ENCODE measurements around the gene FABP3. TPM values are rescaled to one million over a fixed set of nuclear protein-coding genes. Genes with fewer than 3 reads are reported as not detected.

FABP3 gene
- total and polyA plus RNA-seq, 3 experiments from 2014 or later = not detected

DNA sequence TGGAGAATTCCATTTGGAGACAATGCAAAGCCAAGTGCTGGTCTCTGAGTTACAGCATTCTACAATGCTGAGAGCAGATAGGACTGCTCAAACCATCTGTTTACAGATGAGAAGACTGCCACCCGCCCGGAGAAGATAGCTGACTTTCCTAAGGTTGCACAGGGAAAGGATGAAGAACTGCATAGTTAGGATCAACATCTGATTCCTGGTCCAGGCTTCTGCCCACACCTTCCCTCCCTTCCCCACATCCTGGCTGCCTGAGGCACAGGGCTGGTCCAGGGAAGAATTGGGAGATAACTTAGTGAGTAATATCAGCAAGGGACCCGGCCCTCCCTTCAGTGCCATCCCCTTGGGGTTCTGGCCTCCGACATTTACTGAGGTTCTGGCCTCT lies 42.1 kb upstream of the FABP3 start:
- no peaks in the 10 kb centered on the region for H3K9me3 Mint-ChIP-seq

GRCh38 chr1:31413405-31414001 lies 40.6 kb upstream of the FABP3 start:
- Histone ChIP-seq H3K36me3 (ENCODE audit: insufficient read depth, low read length) (no peaks in the 10 kb centered on the region), H3K27me3 (ENCODE audit: insufficient read depth, low read length, poor library complexity, severe bottlenecking) (peaks cover 29% of the 10 kb centered on the region), H3K4me1 (ENCODE audit: insufficient read depth, low read length) (peaks cover 5% of the 10 kb centered on the region), H3K4me3 (ENCODE audit: low read length) (peak overlapping the region; percentile 41), H3K27ac (ENCODE audit: low read depth, low read length) (no peak overlapping the region), H3K9me3 (ENCODE audit: low read length) (no peaks in the 10 kb centered on the region)
- no peaks in the 10 kb centered on the region for H3K9me3 Mint-ChIP-seq
- H3K4me1 Mint-ChIP-seq = peaks cover 6 to 13% (median 12%) of the 10 kb centered on the region in 3 donors
- ChIA-PET CTCF (interaction anchor here (0.8 kb wide), 1 partner anchor 8 kb away, joined by 3 read pairs; no protein-coding TSS in a partner anchor), POLR2A (no interaction called here)
- peak in 1 of 5 donors; percentile 11 for DNase-seq
- H3K4me3 Mint-ChIP-seq = peak overlapping the region; percentile 84 to 94 (median 90)
- H3K27ac Mint-ChIP-seq = peak overlapping the region in 3 of 8 donors; percentile 28 to 79 (median 76)
- peaks cover 59 to 74% of the 10 kb centered on the region in 2 donors for H3K27me3 Mint-ChIP-seq
- H3K36me3 Mint-ChIP-seq = no peaks in the 10 kb centered on the region

More for the DNA sequence above, 42.1 kb upstream of the FABP3 start:
- no peak for DNase-seq
- peaks cover 29% of the 10 kb centered on the region for H3K27me3 ChIP-seq (ENCODE audit: insufficient read depth, low read length, poor library complexity, severe bottlenecking)
- H3K36me3 Mint-ChIP-seq = no peaks in the 10 kb centered on the region
- CTCF ChIA-PET = no interaction called here
- peaks cover 6 to 13% (median 12%) of the 10 kb centered on the region in 3 donors for H3K4me1 Mint-ChIP-seq
- POLR2A ChIA-PET = no interaction called here
- H3K36me3 ChIP-seq (ENCODE audit: insufficient read depth, low read length) = no peaks in the 10 kb centered on the region
- H3K4me3 ChIP-seq (ENCODE audit: low read length) = no peak overlapping the region
- H3K27me3 Mint-ChIP-seq = peaks cover 52 to 67% of the 10 kb centered on the region in 2 donors
- H3K4me1 ChIP-seq (ENCODE audit: insufficient read depth, low read length) = peaks cover 5% of the 10 kb centered on the region
- no peaks in the 10 kb centered on the region for H3K9me3 ChIP-seq (ENCODE audit: low read length)
- H3K27ac ChIP-seq (ENCODE audit: low read depth, low read length) = no peak overlapping the region
- no peak overlapping the region for H3K27ac Mint-ChIP-seq
- H3K4me3 Mint-ChIP-seq = peak overlapping the region in 3 of 7 donors; percentile 37 to 57 (median 43)

GRCh38 chr1:31412732-31413404 lies 40.0 kb upstream of the FABP3 start, which contains the start of gene SERINC2:
SERINC2 (plus strand) TSS chr1:31413213; CDS start chr1:31413266, 53 bp downstream.
- Mint-ChIP-seq H3K27me3 (peaks cover 59 to 79% of the 10 kb centered on the region in 2 donors), H3K36me3 (no peaks in the 10 kb centered on the region), H3K4me1 (peaks cover 6 to 13% (median 12%) of the 10 kb centered on the region in 3 donors), H3K4me3 (peak within 1 kb of the TSS; percentile 84 to 94 (median 90)), H3K27ac (peak within 1 kb of the TSS in 4 of 8 donors; percentile 8 to 79 (median 52)), H3K9me3 (no peaks in the 10 kb centered on the region)
- Histone ChIP-seq H3K4me3 (ENCODE audit: low read length) (peak within 1 kb of the TSS; percentile 41), H3K36me3 (ENCODE audit: insufficient read depth, low read length) (no peaks in the 10 kb centered on the region), H3K27ac (ENCODE audit: low read depth, low read length) (no peak within 1 kb of the TSS), H3K4me1 (ENCODE audit: insufficient read depth, low read length) (peaks cover 5% of the 10 kb centered on the region), H3K27me3 (ENCODE audit: insufficient read depth, low read length, poor library complexity, severe bottlenecking) (peaks cover 29% of the 10 kb centered on the region), H3K9me3 (ENCODE audit: low read length) (no peaks in the 10 kb centered on the region)
- ChIA-PET CTCF (interaction anchor here (0.8 kb wide), 1 partner anchor 9 kb away, joined by 3 read pairs; no protein-coding TSS in a partner anchor), POLR2A (no interaction called here)
- DNase-seq = peak in 1 of 5 donors; percentile 14

DNA sequence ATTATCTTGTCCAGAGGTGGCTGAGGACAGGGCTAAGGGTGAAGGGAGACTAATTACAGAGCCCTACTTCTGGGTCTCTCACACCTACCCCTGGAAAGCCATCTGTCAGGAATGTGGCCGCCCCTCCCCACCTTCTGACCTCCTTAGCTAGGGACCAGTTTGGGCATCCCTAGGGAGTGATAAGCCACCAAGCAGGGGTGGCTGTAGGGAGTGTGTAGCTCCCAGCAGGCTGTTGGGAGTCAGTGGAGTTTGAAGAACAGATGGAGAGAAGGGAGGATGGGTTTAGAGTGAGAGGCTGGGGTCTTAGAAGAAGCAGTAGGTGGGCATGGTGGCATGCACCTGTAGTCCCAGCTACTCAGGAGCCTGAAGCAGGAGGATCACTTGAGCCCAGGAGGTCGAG lies 39.3 kb upstream of the FABP3 start:
- no peaks in the 10 kb centered on the region for H3K36me3 Mint-ChIP-seq
- ChIA-PET CTCF (no interaction called here), POLR2A (no interaction called here)
- no peaks in the 10 kb centered on the region for H3K9me3 Mint-ChIP-seq
- DNase-seq = no peak
- H3K4me3 Mint-ChIP-seq = peak overlapping the region; percentile 64 to 80 (median 76)
- Histone ChIP-seq H3K27ac (ENCODE audit: low read depth, low read length) (no peak overlapping the region), H3K27me3 (ENCODE audit: insufficient read depth, low read length, poor library complexity, severe bottlenecking) (peaks cover 29% of the 10 kb centered on the region), H3K4me3 (ENCODE audit: low read length) (no peak overlapping the region), H3K9me3 (ENCODE audit: low read length) (no peaks in the 10 kb centered on the region), H3K36me3 (ENCODE audit: insufficient read depth, low read length) (no peaks in the 10 kb centered on the region), H3K4me1 (ENCODE audit: insufficient read depth, low read length) (peaks cover 5% of the 10 kb centered on the region)
- H3K27ac Mint-ChIP-seq = peak overlapping the region in 2 of 8 donors; percentile 8 to 66
- H3K27me3 Mint-ChIP-seq = peaks cover 55 to 75% of the 10 kb centered on the region in 2 donors
- H3K4me1 Mint-ChIP-seq = peaks cover 6 to 13% (median 12%) of the 10 kb centered on the region in 3 donors

DNA sequence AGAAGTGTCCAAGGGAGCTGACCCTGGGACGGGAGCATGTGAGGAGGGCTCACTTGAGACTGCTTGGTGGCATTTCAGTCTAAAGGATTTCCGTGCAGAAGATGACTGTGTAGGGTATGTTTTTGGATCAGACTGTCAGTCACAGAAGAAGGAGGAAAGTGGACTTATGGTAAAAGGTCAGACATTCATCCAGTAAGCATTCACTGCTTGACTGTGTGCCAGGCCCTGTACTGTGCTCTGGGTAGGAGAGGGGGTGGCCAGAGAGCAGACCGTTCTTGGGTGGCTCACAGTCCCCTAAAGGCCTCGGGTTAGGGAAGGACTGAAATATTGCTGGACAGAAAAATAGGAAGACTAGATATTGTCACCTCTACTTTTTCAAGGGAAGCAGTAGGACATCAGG lies 38.0 kb upstream of the FABP3 start:
- ChIA-PET POLR2A (no interaction called here), CTCF (interaction anchor here (1.9 kb wide), 1 partner anchor 12 kb away, joined by 6 read pairs; no protein-coding TSS in a partner anchor)
- H3K27ac ChIP-seq (ENCODE audit: low read depth, low read length) = no peak overlapping the region
- H3K27ac Mint-ChIP-seq = no peak overlapping the region
- H3K9me3 ChIP-seq (ENCODE audit: low read length) = no peaks in the 10 kb centered on the region
- peaks cover 5% of the 10 kb centered on the region for H3K4me1 ChIP-seq (ENCODE audit: insufficient read depth, low read length)
- peaks cover 6 to 13% (median 12%) of the 10 kb centered on the region in 3 donors for H3K4me1 Mint-ChIP-seq
- H3K9me3 Mint-ChIP-seq = no peaks in the 10 kb centered on the region
- no peaks in the 10 kb centered on the region for H3K36me3 ChIP-seq (ENCODE audit: insufficient read depth, low read length)
- no peaks in the 10 kb centered on the region for H3K36me3 Mint-ChIP-seq
- peaks cover 29% of the 10 kb centered on the region for H3K27me3 ChIP-seq (ENCODE audit: insufficient read depth, low read length, poor library complexity, severe bottlenecking)
- DNase-seq = no peak
- peak overlapping the region in 4 of 7 donors; percentile 18 to 50 (median 29) for H3K4me3 Mint-ChIP-seq
- peaks cover 45 to 66% of the 10 kb centered on the region in 2 donors for H3K27me3 Mint-ChIP-seq
- no peak overlapping the region for H3K4me3 ChIP-seq (ENCODE audit: low read length)

DNA sequence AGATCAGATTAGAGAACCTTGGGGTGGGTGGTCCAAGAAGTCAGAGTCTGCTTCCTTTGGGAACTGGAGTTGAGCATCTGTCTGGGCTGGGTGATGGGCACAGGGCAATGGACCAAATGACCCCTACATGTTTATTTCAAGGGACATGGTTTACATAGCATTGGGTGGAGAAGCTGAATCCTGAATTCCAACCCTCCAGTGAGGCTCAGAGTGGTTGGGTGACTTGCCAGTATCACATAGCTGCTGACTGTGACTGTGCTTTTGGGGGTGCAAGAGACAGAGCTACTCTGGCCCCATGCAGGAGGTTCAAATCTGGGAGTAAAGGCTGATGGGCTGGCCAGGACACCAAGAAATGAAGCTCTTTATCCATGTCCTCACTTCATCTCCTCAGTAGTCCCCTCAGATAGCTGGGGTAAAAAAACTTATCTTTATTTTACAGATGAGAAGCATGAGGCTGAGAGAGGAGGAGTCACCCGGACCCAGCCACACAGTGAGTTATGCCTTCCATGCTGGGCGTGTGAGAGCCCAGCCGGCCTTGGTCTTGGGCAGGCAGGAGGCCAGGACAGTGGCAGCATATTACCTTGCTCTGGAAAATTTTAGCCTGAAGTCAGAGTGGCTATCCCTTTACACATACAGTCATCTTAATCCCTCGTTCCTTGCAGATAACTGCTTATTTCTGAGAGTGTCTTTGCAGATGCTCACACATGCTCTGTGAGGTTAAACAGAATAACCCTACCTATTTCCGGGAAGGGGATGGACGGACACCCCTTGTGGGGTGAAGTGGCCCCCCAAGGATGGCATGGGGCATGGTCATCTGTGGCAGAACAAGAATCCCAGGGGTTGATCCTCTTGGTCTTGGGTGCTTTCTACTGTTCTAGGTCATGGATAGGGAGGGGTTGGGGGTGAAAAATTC lies 37.3 kb upstream of the FABP3 start:
- Mint-ChIP-seq H3K9me3 (no peaks in the 10 kb centered on the region), H3K4me3 (peak overlapping the region in 3 of 7 donors; percentile 23 to 50 (median 25)), H3K27ac (no peak overlapping the region), H3K27me3 (peaks cover 39 to 59% of the 10 kb centered on the region in 2 donors), H3K4me1 (peaks cover 6 to 13% (median 12%) of the 10 kb centered on the region in 3 donors), H3K36me3 (no peaks in the 10 kb centered on the region)
- CTCF ChIA-PET = interaction anchor here (1.0 to 1.9 kb wide), 2 partner anchors 13 to 16 kb away, joined by 3 to 6 read pairs; no protein-coding TSS in a partner anchor
- DNase-seq = no peak
- POLR2A ChIA-PET = no interaction called here
- Histone ChIP-seq H3K27me3 (ENCODE audit: insufficient read depth, low read length, poor library complexity, severe bottlenecking) (peaks cover 29% of the 10 kb centered on the region), H3K4me1 (ENCODE audit: insufficient read depth, low read length) (peaks cover 5% of the 10 kb centered on the region), H3K4me3 (ENCODE audit: low read length) (no peak overlapping the region), H3K9me3 (ENCODE audit: low read length) (no peaks in the 10 kb centered on the region), H3K36me3 (ENCODE audit: insufficient read depth, low read length) (no peaks in the 10 kb centered on the region), H3K27ac (ENCODE audit: low read depth, low read length) (no peak overlapping the region)

DNA sequence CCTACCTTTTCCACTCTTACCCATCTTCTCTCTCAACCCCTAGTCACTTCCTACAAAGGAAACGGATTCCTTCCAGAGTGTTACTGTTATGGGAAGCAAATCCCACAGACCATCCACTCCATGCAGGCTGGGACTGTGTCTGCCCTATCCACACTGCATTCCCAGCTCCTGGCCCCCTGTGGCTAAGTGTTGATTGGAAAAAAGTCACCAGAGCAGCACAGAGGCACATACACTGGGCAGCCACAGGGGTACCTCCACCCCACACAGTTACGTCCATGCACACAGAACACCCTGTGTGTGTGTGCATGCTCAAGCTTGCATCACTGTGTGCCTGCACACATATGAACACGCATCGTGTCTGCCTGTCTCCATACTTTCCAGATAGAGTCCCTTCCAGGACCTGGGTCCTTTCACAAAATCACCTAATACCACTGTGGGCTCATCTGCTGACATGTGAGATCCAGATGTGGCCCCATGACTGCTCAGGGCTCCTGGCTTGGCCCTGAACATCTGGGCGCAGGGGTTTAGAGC lies 36.0 kb upstream of the FABP3 start:
- H3K4me3 ChIP-seq (ENCODE audit: low read length) = no peak overlapping the region

More for the DNA sequence above, 36.0 kb upstream of the FABP3 start:
- Mint-ChIP-seq H3K36me3 (peaks cover 0 to 2% (median 0%) of the 10 kb centered on the region in 3 donors), H3K9me3 (no peaks in the 10 kb centered on the region), H3K27ac (no peak overlapping the region), H3K4me1 (peaks cover 5 to 11% (median 11%) of the 10 kb centered on the region in 3 donors), H3K27me3 (peaks cover 32 to 51% of the 10 kb centered on the region in 2 donors), H3K4me3 (no peak overlapping the region)
- DNase-seq = no peak
- ChIA-PET POLR2A (no interaction called here), CTCF (interaction anchor here (0.8 to 1.0 kb wide), 2 partner anchors 14 kb away, joined by 3 read pairs; no protein-coding TSS in a partner anchor)
- Histone ChIP-seq H3K27ac (ENCODE audit: low read depth, low read length) (no peak overlapping the region), H3K36me3 (ENCODE audit: insufficient read depth, low read length) (no peaks in the 10 kb centered on the region), H3K4me1 (ENCODE audit: insufficient read depth, low read length) (peaks cover 3% of the 10 kb centered on the region), H3K27me3 (ENCODE audit: insufficient read depth, low read length, poor library complexity, severe bottlenecking) (peaks cover 18% of the 10 kb centered on the region), H3K9me3 (ENCODE audit: low read length) (no peaks in the 10 kb centered on the region)
